H9 (cell line): Measurements from ENCODE around the gene ITPR2. TPM values are rescaled to one million over a fixed set of nuclear protein-coding genes. Genes with fewer than 3 reads are reported as not detected.

Experiments used
- DNase-seq: peaks from one replicate; pipeline ENCODE4 v3.0.0-alpha.2; 2017
- H2AFZ ChIP-seq: one replicate; pipeline ENCODE4 v1.6.1; 2013; ENCODE audit warnings: mild to moderate bottlenecking, low read length, control low read depth, moderate library complexity
- H2AK5ac ChIP-seq: 2 replicates; pipeline ENCODE4 v1.6.1; 2013; ENCODE audit warnings: low read length, control low read depth, mixed read lengths; ENCODE audit not compliant: insufficient read length
- H2BK120ac ChIP-seq: one replicate; pipeline ENCODE4 v1.6.1; 2013; ENCODE audit warnings: low read depth, mild to moderate bottlenecking, low read length, control low read depth, inconsistent platforms; ENCODE audit not compliant: poor library complexity, severe bottlenecking
- H2BK12ac ChIP-seq: 2 replicates; pipeline ENCODE4 v1.6.1; 2013; ENCODE audit warnings: low read length, control low read depth, mixed read lengths, low read depth; ENCODE audit not compliant: insufficient read length
- H2BK15ac ChIP-seq: 2 replicates; pipeline ENCODE4 v1.6.1; 2013; ENCODE audit warnings: low read depth, low read length, control low read depth
- H2BK20ac ChIP-seq: one replicate; pipeline ENCODE4 v1.6.1; 2013; ENCODE audit warnings: low read depth, mild to moderate bottlenecking, low read length, control low read depth, inconsistent platforms; ENCODE audit not compliant: poor library complexity, severe bottlenecking
- H2BK5ac ChIP-seq: 2 replicates; pipeline ENCODE4 v1.6.1; 2013; ENCODE audit warnings: low read length, control low read depth, mixed read lengths; ENCODE audit not compliant: insufficient read length
- H3K14ac ChIP-seq: 2 replicates; pipeline ENCODE4 v1.6.1; 2013; ENCODE audit warnings: low read length, control low read depth; ENCODE audit not compliant: insufficient read depth
- H3K18ac ChIP-seq: 2 replicates; pipeline ENCODE4 v1.6.1; 2013; ENCODE audit warnings: low read depth, mild to moderate bottlenecking, mixed read lengths, low read length, control low read depth; ENCODE audit not compliant: insufficient read length
- H3K23ac ChIP-seq: 2 replicates; pipeline ENCODE4 v1.6.1; 2013; ENCODE audit warnings: low read length, control low read depth, mixed read lengths, low read depth; ENCODE audit not compliant: insufficient read length
- H3K23me2 ChIP-seq: 2 replicates; pipeline ENCODE4 v1.6.1; 2013; ENCODE audit warnings: low read depth, mild to moderate bottlenecking, mixed read lengths, low read length, control low read depth; ENCODE audit not compliant: insufficient read length, poor library complexity, severe bottlenecking
- H3K27ac ChIP-seq: 2 replicates; pipeline ENCODE4 v1.5.1; 2013; ENCODE audit warnings: low read length, control low read depth, mixed read lengths, low read depth; ENCODE audit not compliant: insufficient read length
- H3K27me3 ChIP-seq: 2 replicates; pipeline ENCODE4 v1.6.1; 2013; ENCODE audit warnings: low read length, control low read depth, inconsistent platforms; ENCODE audit not compliant: insufficient read depth
- H3K4ac ChIP-seq: 2 replicates; pipeline ENCODE4 v1.6.1; 2013; ENCODE audit warnings: low read depth, mild to moderate bottlenecking, control low read depth, inconsistent platforms, low read length, moderate library complexity
- H3K4me1 ChIP-seq: 2 replicates; pipeline ENCODE4 v1.6.1; 2013; ENCODE audit warnings: low read length, control low read depth, inconsistent platforms; ENCODE audit not compliant: insufficient read depth
- H3K4me2 ChIP-seq: 2 replicates; pipeline ENCODE4 v1.6.1; 2013; ENCODE audit warnings: low read length, control low read depth, mixed read lengths; ENCODE audit not compliant: insufficient read length, insufficient read depth
- H3K56ac ChIP-seq: 2 replicates; pipeline ENCODE4 v1.6.1; 2013; ENCODE audit warnings: low read depth, mild to moderate bottlenecking, mixed read lengths, low read length, control low read depth; ENCODE audit not compliant: insufficient read length
- H3K79me1 ChIP-seq: 2 replicates; pipeline ENCODE4 v1.6.1; 2013; ENCODE audit warnings: low read depth, mild to moderate bottlenecking, moderate library complexity, low read length, control low read depth, inconsistent platforms; ENCODE audit not compliant: insufficient read depth, poor library complexity, severe bottlenecking
- H3K79me2 ChIP-seq: 2 replicates; pipeline ENCODE4 v1.6.1; 2013; ENCODE audit warnings: low read length, control low read depth, inconsistent platforms; ENCODE audit not compliant: insufficient read depth
- H3K9ac ChIP-seq: 2 replicates; pipeline ENCODE4 v1.6.1; 2013; ENCODE audit warnings: low read length, control low read depth, mixed read lengths; ENCODE audit not compliant: insufficient read length; ENCODE audit errors: extremely low read depth
- H3K9me3 ChIP-seq: one replicate; pipeline ENCODE4 v1.6.1; 2013; ENCODE audit warnings: low read depth, low read length, inconsistent platforms; ENCODE audit not compliant: control insufficient read depth
- H3T11ph ChIP-seq: one replicate; pipeline ENCODE4 v1.6.1; 2013; ENCODE audit warnings: mild to moderate bottlenecking, low read length, control low read depth, inconsistent platforms
- H4K20me1 ChIP-seq: one replicate; pipeline ENCODE4 v1.6.1; 2013; ENCODE audit not compliant: control insufficient read depth, insufficient read length, insufficient read depth
- H4K5ac ChIP-seq: 2 replicates; pipeline ENCODE4 v1.6.1; 2013; ENCODE audit warnings: low read depth, mild to moderate bottlenecking, mixed read lengths, low read length, control low read depth; ENCODE audit not compliant: insufficient read length
- H4K8ac ChIP-seq: replicated peaks from 2 replicates; pipeline ENCODE4 v1.6.1; 2013; ENCODE audit warnings: low read length, control low read depth, mixed read lengths, low read depth; ENCODE audit not compliant: insufficient read length
- H4K91ac ChIP-seq: 2 replicates; pipeline ENCODE4 v1.6.1; 2013; ENCODE audit warnings: low read depth, mild to moderate bottlenecking, moderate library complexity, mixed read lengths, low read length, control low read depth; ENCODE audit not compliant: insufficient read length
- H3K27ac Mint-ChIP-seq, 3 experiments: 2 replicates in 2 of 3; 3 replicates in 1 of 3; pipeline ENCODE4 v1.8.0; 2020 to 2021; ENCODE audit warnings: mixed read lengths in 3 of 3, mild to moderate bottlenecking in 1 of 3, moderate library complexity in 1 of 3
- H3K27me3 Mint-ChIP-seq: 2 replicates; pipeline ENCODE4 v1.8.0; 2021; ENCODE audit warnings: low read depth, mild to moderate bottlenecking, moderate library complexity, mixed read lengths
- H3K36me3 Mint-ChIP-seq, 3 experiments: 2 replicates in 2 of 3; 3 replicates in 1 of 3; pipeline ENCODE4 v1.8.0; 2020 to 2021; ENCODE audit warnings: low read depth in 3 of 3, mixed read lengths in 3 of 3; ENCODE audit not compliant: insufficient read depth in 1 of 3
- H3K4me1 Mint-ChIP-seq, 2 experiments: 2 replicates each; pipeline ENCODE4 v1.8.0; 2020; ENCODE audit warnings: mixed read lengths in 2 of 2
- H3K4me3 Mint-ChIP-seq, 2 experiments: 2 replicates in 1 of 2; 3 replicates in 1 of 2; pipeline ENCODE4 v1.8.0; 2020 to 2021; ENCODE audit warnings: mild to moderate bottlenecking in 2 of 2, mixed read lengths in 2 of 2, moderate library complexity in 1 of 2
- H3K9me3 Mint-ChIP-seq, 2 experiments: 2 replicates in 1 of 2; 3 replicates in 1 of 2; pipeline ENCODE4 v1.8.0; 2020; ENCODE audit warnings: mild to moderate bottlenecking in 2 of 2, mixed read lengths in 2 of 2, moderate library complexity in 1 of 2
- total RNA-seq: library from RNA; stranded (reverse); gene quantifications from 2 replicates; pipeline ENCODE4 v1.2.1, GENCODE V29; 2021
- TF ChIP-seq, protein P1 (sequence below): fragments of 200-600 bp; sonication (generic); conservative IDR thresholded peaks from 3 replicates; pipeline ENCODE4 v1.8.0; 2021; ENCODE audit warnings: antibody characterized with exemption, mild to moderate bottlenecking

The ITPR2 gene
- total RNA-seq, 1 experiment from 2014 or later, result 14.8 TPM

DNA sequence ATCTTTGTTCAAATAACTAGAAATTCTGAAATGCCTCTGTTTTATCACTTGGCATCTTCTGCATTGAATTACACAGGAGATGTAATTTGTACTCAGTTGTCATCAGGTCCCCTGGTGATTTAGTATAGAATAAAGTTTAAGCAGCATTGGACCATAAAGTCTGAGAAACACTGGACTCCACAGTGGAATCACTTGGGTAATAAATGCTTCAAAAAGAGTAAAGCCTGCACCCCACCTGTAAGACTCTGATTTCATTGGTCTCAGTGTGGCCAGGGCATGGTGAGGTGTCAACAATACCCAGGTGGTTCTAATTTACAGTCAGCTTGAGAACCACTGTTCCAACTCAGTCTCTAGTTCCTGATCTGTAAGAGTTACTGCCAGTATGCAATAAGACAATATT is 148.9 kb downstream of the ITPR2 start:
- no peak overlapping the region for H2BK12ac ChIP-seq
- no peak overlapping the region for H4K8ac ChIP-seq
- TF ChIP-seq, protein P1, sequence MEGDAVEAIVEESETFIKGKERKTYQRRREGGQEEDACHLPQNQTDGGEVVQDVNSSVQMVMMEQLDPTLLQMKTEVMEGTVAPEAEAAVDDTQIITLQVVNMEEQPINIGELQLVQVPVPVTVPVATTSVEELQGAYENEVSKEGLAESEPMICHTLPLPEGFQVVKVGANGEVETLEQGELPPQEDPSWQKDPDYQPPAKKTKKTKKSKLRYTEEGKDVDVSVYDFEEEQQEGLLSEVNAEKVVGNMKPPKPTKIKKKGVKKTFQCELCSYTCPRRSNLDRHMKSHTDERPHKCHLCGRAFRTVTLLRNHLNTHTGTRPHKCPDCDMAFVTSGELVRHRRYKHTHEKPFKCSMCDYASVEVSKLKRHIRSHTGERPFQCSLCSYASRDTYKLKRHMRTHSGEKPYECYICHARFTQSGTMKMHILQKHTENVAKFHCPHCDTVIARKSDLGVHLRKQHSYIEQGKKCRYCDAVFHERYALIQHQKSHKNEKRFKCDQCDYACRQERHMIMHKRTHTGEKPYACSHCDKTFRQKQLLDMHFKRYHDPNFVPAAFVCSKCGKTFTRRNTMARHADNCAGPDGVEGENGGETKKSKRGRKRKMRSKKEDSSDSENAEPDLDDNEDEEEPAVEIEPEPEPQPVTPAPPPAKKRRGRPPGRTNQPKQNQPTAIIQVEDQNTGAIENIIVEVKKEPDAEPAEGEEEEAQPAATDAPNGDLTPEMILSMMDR, result no peak
- H3K18ac ChIP-seq, result no peak overlapping the region
- H4K5ac ChIP-seq, result no peak overlapping the region
- H3K23ac ChIP-seq, result no peak overlapping the region
- no peaks in the 10 kb centered on the region for H3K79me1 ChIP-seq
- no peak overlapping the region for H3K14ac ChIP-seq
- no peak overlapping the region for H3K27ac Mint-ChIP-seq
- no peak overlapping the region for H2AFZ ChIP-seq
- no peak overlapping the region for H2BK5ac ChIP-seq
- H4K91ac ChIP-seq, result no peak overlapping the region
- H3K27ac ChIP-seq, result no peak overlapping the region
- no peak overlapping the region for H3K4ac ChIP-seq
- peaks cover 4% of the 10 kb centered on the region; the same call in 1 of the 2 replicates for H3K4me1 ChIP-seq
- no peak for DNase-seq
- no peak overlapping the region for H3T11ph ChIP-seq
- H3K9me3 ChIP-seq, result peaks cover 5% of the 10 kb centered on the region
- H2BK120ac ChIP-seq, result no peak overlapping the region
- H2BK15ac ChIP-seq, result no peak overlapping the region
- no peaks in the 10 kb centered on the region for H3K79me2 ChIP-seq
- H2BK20ac ChIP-seq, result no peak overlapping the region
- H3K9me3 Mint-ChIP-seq, result peaks cover 5 to 12% of the 10 kb centered on the region in 2 experiments; a peak in 3 of 5 replicates
- H3K9ac ChIP-seq, result no peak overlapping the region
- no peaks in the 10 kb centered on the region for H3K27me3 Mint-ChIP-seq
- H3K23me2 ChIP-seq, result no peaks in the 10 kb centered on the region
- H3K56ac ChIP-seq, result no peak overlapping the region
- peaks cover 13 to 18% of the 10 kb centered on the region in 2 experiments for H3K4me1 Mint-ChIP-seq
- no peaks in the 10 kb centered on the region for H4K20me1 ChIP-seq
- H3K36me3 Mint-ChIP-seq, result peaks cover 18 to 43% (median 30%) of the 10 kb centered on the region in 3 experiments
- no peak overlapping the region for H2AK5ac ChIP-seq
- H3K4me2 ChIP-seq, result no peak overlapping the region
- H3K4me3 Mint-ChIP-seq, result no peak overlapping the region
- no peaks in the 10 kb centered on the region for H3K27me3 ChIP-seq
